Jurkat, Clone E6-1 (cell line): ENCODE results near the gene PGLYRP2.

Experiments used
- DNase-seq: peaks from one replicate; pipeline ENCODE4 v3.0.0-alpha.2; 2011; ENCODE audit warnings: low read depth, low spot score
- H3K4me3 ChIP-seq: 2 replicates; pipeline ENCODE4 v1.5.1; 2011; ENCODE audit warnings: mild to moderate bottlenecking, low read length, control low read depth, moderate library complexity

PGLYRP2 gene

DNA sequence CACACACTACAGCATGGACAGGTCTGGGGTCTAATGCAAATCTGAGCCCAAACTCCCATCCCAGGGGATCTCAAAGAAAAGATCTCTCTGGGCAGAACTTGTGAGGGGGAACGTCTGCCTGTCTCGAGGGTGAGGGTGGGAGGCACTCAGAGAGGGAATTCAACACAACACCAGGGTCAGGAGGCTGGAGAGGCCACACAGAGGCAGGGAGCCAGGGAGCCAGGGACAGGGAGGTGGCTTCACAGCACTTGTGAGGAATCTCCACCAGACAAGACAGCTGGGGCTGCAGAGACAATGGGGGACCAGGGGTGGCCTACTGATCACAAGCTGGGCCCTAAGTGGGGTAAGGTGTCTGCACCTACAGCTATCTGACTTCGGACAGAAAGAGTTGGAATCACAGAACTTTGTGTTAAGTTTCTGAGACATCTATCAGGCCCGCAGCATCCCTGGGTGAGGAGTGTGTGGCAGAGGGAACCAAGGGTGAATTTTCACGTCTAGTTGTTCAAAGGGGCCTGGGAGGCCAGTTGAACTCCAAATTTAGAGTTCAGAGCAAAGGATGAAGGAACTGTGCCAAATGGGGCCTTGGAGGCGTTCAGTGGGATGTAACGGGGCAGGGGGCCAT is 47.8 kb downstream of the PGLYRP2 start:
- peak overlapping the region; percentile 91 for H3K4me3 ChIP-seq
- no peak for DNase-seq

- peak overlapping the region; percentile 91 for H3K4me3 ChIP-seq
- no peak for DNase-seq
Measured at GRCh38 chr19:15430526-15431120, 48.7 kb downstream of the PGLYRP2 start.

DNA sequence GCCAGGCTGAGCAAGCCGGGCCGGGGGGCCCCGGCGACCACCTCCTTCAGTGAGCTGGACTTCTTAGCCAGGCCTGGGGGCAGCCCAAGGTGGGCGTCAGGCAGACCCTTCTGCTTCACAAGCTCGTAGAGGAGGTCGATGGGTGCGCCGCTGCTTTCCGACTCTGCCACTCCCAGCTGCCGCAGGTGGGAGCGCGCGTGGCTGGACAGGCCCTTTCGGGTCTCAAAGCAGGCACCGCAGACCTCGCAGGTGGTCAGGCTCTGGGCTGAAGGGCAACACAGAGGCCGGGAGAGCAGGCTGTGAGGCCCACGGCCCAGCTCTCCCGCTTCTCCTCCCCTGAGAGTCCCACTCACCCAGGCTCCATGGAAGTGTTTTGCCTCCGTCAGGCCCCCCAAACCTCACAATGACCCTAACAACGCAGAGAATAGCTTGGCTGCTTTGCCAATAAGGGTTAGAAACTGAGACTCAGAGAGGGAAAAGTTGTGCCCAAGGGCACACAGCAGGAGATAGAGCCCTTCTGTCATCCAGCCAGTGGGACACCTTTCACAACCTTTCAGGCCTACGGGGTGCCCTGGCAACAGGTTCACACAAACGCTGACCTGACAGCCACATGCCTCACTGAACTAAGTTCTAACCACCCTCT is 49.4 kb downstream of the PGLYRP2 start:
- H3K4me3 ChIP-seq: no peak overlapping the region
- DNase-seq: no peak

DNA sequence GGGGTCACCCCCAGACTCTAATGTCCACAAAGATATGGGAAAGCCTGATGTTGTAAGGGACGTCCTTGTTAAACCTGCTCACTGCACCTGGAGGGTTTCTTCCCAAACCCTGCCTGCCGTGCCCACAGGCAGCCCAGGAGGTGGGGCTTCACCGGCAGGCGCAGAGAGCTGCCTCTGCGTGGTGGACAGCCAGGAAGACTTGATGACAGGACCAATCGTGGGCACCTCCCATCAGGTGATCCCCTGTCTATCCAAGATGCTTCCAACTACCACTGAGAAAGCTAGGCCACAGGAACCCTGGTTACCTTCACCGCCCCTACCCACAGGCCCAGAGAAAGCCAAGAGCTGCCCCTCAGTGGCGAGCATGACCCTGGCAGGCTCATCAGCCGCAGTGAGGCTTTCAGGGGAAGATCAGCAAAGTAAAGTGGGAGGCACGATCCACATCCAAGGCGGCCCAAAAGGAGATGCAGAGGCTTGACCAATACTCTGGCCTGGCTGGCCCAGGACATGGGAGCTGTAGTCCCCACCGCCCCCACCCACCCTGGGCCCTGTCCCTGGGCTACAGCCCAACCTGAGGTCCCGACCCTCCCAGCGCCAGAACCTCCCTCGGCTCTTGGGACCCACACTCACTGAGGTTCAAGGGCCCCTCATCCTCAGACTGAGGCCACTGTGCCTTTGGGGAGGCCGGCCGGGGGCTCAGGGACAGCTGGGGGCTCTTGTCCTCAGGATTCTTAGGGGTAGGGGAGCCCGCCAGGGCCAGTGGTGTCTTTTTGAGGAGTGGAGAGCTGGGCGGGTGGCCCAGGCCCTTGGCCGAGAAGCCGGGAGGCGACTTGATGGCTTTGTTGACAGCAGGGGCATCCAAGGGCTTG is 50.1 kb downstream of the PGLYRP2 start:
- DNase-seq: no peak
- H3K4me3 ChIP-seq: no peak overlapping the region

GRCh38 chr19:15427991-15428471 is 51.3 kb downstream of the PGLYRP2 start:
- no peak overlapping the region for H3K4me3 ChIP-seq
- no peak for DNase-seq

GRCh38 chr19:15427350-15427700 is 52.0 kb downstream of the PGLYRP2 start:
- H3K4me3 ChIP-seq: no peak overlapping the region

DNA sequence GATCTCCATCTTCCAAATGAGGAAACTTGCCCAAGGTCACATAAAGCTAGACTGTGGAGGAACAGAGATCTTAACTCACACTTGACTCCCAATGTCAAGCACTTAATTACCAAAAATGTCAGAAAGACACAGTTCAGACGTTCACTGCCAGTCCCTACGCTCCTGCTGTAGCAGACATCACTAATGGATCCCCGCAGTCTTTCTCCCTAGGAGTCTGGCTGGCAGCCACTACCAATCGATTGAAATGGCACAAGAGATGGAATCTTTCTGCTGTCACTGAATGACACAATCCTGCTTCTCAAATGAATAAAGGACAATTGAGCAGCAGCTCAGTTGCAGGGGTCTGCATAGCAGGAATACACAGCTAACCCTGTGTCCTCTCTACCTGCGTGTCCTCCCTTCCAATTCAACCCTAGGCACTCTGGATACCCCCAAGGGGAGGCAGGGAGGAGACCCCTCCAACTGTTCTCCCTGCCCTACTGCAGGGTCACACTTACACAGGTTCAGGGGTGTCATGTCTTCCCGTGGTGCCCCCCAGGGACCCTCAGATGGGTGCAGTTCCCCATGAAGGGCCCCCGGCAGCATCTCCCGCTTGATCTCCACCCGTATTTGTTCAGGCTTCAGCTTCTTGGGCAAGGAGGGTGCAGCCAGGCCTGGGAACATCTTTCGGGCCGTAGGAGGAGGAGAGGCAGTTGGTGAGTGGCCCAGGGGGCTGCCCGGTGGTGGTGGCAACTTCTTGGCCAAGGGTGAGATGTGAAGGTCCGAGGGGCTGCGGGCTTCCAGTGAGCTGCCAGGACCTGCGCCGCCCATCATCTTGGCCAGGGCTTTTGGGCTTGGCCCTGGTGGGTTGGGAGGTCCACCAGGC is 52.6 kb downstream of the PGLYRP2 start:
- DNase-seq: no peak

More at GRCh38 chr19:15427350-15427700, 52.0 kb downstream of the PGLYRP2 start:
- no peak for DNase-seq

GRCh38 chr19:15425321-15425950 is 53.9 kb downstream of the PGLYRP2 start:
- no peak overlapping the region for H3K4me3 ChIP-seq
- DNase-seq: no peak

More for the DNA sequence above, 52.6 kb downstream of the PGLYRP2 start:
- no peak overlapping the region for H3K4me3 ChIP-seq

DNA sequence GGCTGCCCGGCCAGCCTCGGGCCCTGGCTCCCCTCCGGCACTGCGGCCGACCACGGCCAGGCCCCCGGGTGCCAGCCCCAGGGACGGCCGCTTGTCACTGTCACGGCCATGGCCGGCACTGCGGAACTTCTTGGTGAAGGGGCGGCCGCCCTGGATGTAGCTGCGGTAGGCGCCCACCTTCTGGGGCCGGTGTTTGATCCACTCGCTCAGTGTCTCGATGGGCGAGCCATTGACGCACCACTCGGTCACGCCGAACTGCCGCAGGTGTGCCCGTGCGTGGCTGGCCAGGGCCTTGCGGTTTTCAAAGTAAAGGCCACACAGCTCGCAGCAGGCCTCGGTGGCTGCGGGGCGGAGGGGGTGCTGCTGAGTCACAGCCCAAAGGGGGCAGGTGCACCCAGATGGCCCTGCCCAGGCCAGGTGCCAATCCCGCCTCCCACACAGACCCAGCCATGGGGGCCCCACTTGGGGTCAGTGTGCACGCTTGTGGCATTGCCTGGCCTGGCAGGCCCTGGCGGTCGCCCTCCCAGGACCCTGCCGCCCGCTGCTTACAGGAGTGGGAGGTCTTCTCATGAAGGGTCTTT is 54.5 kb downstream of the PGLYRP2 start:
- H3K4me3 ChIP-seq: no peak overlapping the region
- DNase-seq: no peak

DNA sequence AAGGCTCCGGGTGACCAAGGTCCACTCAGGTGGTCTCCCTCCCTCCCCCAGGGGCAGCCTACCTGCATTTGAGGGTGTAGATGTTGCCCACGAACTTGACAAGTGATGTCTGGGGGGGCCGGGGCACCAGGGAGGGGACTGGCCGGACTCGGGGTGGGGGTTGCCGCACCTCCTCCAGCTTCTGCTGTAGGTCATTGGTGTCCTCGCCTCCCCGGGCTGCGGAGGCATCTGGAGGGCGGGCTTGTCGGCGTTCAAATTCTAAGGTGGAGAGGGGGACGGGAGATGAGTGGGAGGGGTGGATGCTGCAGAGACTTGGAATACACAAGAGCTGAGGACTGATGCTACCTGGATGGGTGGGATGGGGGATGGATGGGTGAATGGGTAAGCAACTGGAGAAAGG is 55.2 kb downstream of the PGLYRP2 start:
- DNase-seq: no peak
- no peak overlapping the region for H3K4me3 ChIP-seq

DNA sequence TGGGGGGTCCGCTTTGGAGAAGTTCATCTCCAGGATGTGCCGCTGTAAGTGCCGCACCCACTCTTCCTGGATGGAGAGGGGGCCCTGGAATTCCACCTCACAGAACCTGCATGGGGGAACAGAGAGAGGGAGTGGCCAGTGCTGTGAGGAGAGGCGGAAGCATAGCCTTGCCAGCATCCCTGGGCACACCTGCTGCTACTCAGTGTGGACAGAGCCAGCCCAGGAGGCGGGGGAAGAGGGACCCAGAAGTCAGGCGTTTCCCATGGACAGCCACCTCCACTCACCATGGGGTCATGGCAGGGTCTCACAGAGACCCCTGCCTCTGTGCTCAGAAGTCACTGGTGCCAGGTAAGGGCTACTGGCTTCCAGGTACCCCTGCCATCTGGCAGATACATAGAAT is 56.2 kb downstream of the PGLYRP2 start:
- no peak for DNase-seq
- H3K4me3 ChIP-seq: no peak overlapping the region

DNA sequence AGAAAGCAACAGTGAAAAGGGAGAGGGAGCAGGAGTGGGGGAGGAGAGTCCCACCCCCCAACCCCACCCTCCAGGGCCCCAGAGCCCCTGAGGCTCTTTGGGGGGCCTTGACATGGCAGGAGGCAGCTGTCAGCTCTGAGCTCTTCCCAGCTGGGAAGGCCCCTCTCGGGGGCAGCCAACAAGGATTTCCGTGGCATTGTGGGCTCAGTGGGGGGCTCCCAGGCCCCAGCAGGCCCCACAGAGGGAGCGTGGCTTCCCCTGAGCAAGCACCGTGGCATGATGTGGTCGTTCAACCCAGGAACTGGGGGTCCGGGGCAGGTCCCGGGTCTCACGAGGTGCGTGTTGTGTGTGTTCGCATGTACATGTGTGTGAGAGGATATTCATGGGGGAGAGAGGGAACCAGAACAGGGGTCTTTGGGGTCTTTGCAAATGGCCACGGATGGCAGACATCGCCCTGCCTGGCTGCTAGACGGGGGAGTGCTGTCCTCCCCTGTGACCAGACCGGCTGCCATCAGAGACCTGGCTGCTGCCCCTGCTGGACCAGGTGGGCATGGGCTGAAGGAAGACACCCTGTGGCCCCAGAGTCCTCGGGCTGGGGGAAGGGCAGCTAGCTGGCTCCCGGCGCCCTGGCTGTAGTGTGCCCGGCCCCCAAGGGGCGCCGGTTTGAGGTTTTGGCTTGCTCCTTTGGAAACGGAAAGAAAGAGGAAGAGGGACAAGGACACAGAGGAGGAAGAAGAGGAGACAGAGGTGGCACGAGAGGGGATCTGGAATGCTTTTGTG is 56.8 kb downstream of the PGLYRP2 start:
- no peak overlapping the region for H3K4me3 ChIP-seq
- no peak for DNase-seq

- DNase-seq: no peak
- no peak overlapping the region for H3K4me3 ChIP-seq
Measured at GRCh38 chr19:15421721-15422260, 57.5 kb downstream of the PGLYRP2 start.

- no peak for DNase-seq
- H3K4me3 ChIP-seq: no peak overlapping the region
Measured at GRCh38 chr19:15421136-15421695, 58.1 kb downstream of the PGLYRP2 start.

DNA sequence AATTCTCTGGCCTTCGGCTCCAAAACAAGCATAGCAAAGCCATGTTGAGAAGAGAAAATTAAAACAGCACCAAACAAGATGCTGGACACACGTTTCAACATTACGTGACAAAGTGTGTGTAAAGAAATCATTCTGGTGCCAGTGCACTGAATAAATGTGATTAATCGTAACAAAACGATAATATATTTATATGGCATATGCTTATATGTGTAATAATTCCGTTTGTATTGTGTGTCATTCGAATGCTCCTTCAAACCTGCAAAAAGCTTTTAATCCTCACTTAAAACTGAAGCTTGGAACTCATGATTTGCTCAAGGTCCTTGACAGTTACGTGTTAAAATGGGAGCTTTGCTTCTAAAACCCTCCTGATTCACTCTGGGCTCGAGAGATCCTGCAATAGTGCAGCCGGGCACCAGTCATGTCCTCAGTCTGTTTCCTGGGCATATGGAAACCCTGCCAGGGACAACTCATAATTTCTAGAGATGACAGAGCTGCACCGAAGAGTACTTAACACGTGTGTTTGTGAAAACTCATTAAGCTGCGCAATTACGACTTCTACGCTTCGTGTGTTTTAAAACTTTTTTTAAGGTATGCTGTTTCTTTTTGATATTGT is 59.8 kb downstream of the PGLYRP2 start:
- H3K4me3 ChIP-seq: no peak overlapping the region; the same call in 1 of the 2 replicates
- DNase-seq: no peak
